H1 (cell line): Measurements from ENCODE around the gene TSPAN9. TPM values are rescaled to one million over a fixed set of nuclear protein-coding genes. Genes with fewer than 3 reads are reported as not detected.

ENCODE experiments used
- EP300 ChIP-seq, 2 experiments: IDR thresholded peaks; 1 replicate in 1 of 2; 2 replicates in 1 of 2; pipeline ENCODE4 v1.6.1; 2011 to 2012; ENCODE audit warnings: low read depth in 2 of 2, low read length in 2 of 2, mild to moderate bottlenecking in 2 of 2, borderline replicate concordance in 1 of 2, inconsistent platforms in 1 of 2, moderate library complexity in 1 of 2
- NRF1 ChIP-seq: IDR thresholded peaks from 2 replicates; pipeline ENCODE4 v1.6.1; 2011; ENCODE audit warnings: mild to moderate bottlenecking, low read depth, low read length, improper control_type of control experiment
- RBBP5 ChIP-seq: IDR thresholded peaks from 2 replicates; pipeline ENCODE4 v1.7.1; 2012; ENCODE audit warnings: low read depth, mild to moderate bottlenecking, inconsistent platforms, low read length, moderate library complexity, borderline replicate concordance
- polyA plus RNA-seq, 7 experiments: library from polyadenylated mRNA; depleted of rRNA in 3 of 7; stranded (reverse) in 5 of 7; unstranded in 2 of 7; fragments of >200 nt in 5 of 7; fragments of 200-250 nt in 2 of 7; gene quantifications; 1 replicate in 5 of 7; 2 replicates in 1 of 7; 4 replicates in 1 of 7; pipeline versions ENCODE4 v1.2.1 to v1.2.3, GENCODE V29; 2011 to 2013; ENCODE audit warnings: missing spikeins in 2 of 7, mixed read lengths in 2 of 7
- total RNA-seq: library from RNA; stranded (reverse); fragmentation: NEBNext Ultra II Directional; extraction: Animal tissue kit (Norgen Biotek cat#: 25700); gene quantifications from 2 replicates; pipeline ENCODE4 v1.2.1, GENCODE V29; 2021
- TF ChIP-seq, protein P1 (sequence below): IDR thresholded peaks from 2 replicates; pipeline ENCODE4 v1.6.1; 2012; ENCODE audit warnings: inconsistent platforms

TSPAN9 gene
- total and polyA plus RNA-seq, 2 of the 8 experiments (the other 6 are each of a cell fraction or from before 2014, with no cell fraction given): 11.5 to 29.1 TPM

DNA sequence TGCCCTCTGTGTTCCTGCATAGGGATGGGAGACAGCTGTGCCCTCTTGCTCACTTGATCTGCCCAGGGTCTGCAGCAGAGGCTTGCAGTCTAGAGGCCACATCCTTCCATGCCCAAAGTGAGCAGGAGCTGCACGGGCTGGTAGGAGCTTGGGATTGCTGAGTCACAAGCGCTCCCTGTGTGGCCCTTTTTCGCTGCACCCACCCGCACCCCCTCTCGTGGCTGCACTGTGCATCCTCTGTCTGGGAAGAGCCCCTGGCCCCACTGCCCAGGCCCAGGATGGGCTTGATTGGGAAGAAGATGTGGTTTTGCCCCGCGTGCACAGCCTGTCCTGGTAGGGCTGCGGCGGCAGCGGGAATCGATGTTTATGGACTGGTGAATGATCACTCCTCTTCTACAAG lies 192.4 kb downstream of the TSPAN9 start (continued):
- TF ChIP-seq, protein P1, sequence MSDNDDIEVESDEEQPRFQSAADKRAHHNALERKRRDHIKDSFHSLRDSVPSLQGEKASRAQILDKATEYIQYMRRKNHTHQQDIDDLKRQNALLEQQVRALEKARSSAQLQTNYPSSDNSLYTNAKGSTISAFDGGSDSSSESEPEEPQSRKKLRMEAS: no peak
- no peak for TF ChIP-seq RBBP5
- no peak for TF ChIP-seq EP300 (IDR thresholded peaks at IDR 0.05; ENCODE audit: borderline replicate concordance in 1 of 2, low read depth in 2 of 2, low read length in 2 of 2)
- TF ChIP-seq NRF1: no peak
